ENCODE data around the gene HHAT. TPM values are rescaled to one million over a fixed set of nuclear protein-coding genes. Genes with fewer than 3 reads are reported as not detected.
"Not testable (repeated sequence)": the region's sequence is repeated elsewhere in the genome, so short reads cannot be mapped to it uniquely, and the experiment has no call there.

The HHAT gene
- total RNA-seq, 2 donors from 2014 or later, result 0.58 to 1.3 TPM

- no peaks in the 10 kb centered on the region for H3K9me3 Mint-ChIP-seq
- no peak overlapping the region for H3K27ac Mint-ChIP-seq
- ATAC-seq (replicated peaks), result no peak
- H3K36me3 Mint-ChIP-seq (ENCODE audit: low read depth), result no peaks in the 10 kb centered on the region
- no peaks in the 10 kb centered on the region for H3K4me1 Mint-ChIP-seq
- no peak overlapping the region for H3K4me3 Mint-ChIP-seq
- no peaks in the 10 kb centered on the region for H3K27me3 Mint-ChIP-seq
Observed at GRCh38 chr1:210407887-210408252, 79.2 kb downstream of the HHAT start.

GRCh38 chr1:210412240-210412639, 83.5 kb downstream of the HHAT start:
- no peaks in the 10 kb centered on the region for H3K36me3 Mint-ChIP-seq (ENCODE audit: low read depth)
- H3K4me1 Mint-ChIP-seq, result no peaks in the 10 kb centered on the region
- no peaks in the 10 kb centered on the region for H3K27me3 Mint-ChIP-seq
- no peak for ATAC-seq (replicated peaks)
- no peak overlapping the region for H3K27ac Mint-ChIP-seq
- H3K4me3 Mint-ChIP-seq, result no peak overlapping the region
- no peaks in the 10 kb centered on the region for H3K9me3 Mint-ChIP-seq

DNA sequence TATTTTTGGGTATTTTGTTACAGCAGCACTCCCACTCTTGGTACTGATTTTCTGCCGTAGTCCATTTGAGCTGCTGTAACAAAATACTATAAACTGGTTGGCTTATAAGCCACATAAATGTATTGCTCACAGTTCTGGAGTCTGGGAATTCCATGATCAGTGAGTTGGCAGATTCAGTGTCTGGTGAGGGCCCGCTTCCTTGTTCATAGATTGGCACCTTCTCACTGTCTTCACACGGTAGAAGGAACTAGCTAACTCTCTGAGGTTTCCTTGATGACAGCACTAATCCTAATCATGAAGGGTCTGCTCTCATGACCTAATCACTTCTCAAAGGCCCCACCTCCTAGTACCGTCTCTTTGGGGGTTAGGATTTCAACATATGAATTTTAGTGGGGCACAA, 85.2 kb downstream of the HHAT start:
- no peak overlapping the region for H3K4me3 Mint-ChIP-seq

GRCh38 chr1:210415846-210416448, 87.2 kb downstream of the HHAT start:
- ATAC-seq (replicated peaks), result no peak
- Mint-ChIP-seq H3K4me1 (no peaks in the 10 kb centered on the region), H3K36me3 (ENCODE audit: low read depth) (no peaks in the 10 kb centered on the region), H3K27me3 (no peaks in the 10 kb centered on the region), H3K9me3 (no peaks in the 10 kb centered on the region), H3K27ac (no peak overlapping the region), H3K4me3 (no peak overlapping the region)

More for the DNA sequence above, 85.2 kb downstream of the HHAT start:
- Mint-ChIP-seq H3K27ac (no peak overlapping the region), H3K27me3 (no peaks in the 10 kb centered on the region), H3K9me3 (no peaks in the 10 kb centered on the region), H3K36me3 (ENCODE audit: low read depth) (no peaks in the 10 kb centered on the region), H3K4me1 (no peaks in the 10 kb centered on the region)
- ATAC-seq (replicated peaks), result no peak

DNA sequence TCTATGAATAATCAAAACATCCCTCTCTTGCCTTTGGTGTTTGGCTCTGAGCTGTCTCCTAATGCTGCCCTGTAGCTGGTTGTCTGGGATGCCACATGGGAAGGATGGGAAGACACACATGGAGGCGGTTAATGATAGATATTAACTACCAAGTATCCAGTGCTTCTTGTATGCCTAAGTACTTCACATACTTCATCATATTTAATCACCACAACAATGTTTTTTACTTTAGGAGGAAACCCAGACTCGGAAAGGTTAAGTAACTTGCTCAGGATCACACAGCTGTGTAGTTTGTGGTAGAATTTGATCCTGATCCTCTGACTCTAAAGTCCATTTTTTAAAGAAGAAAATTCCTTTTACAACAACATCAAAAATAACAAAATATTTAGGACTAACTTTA, 88.0 kb downstream of the HHAT start:
- no peaks in the 10 kb centered on the region for H3K27me3 Mint-ChIP-seq
- no peaks in the 10 kb centered on the region for H3K9me3 Mint-ChIP-seq
- no peak for ATAC-seq (replicated peaks)
- no peaks in the 10 kb centered on the region for H3K36me3 Mint-ChIP-seq (ENCODE audit: low read depth)
- no peak overlapping the region for H3K4me3 Mint-ChIP-seq
- H3K4me1 Mint-ChIP-seq, result no peaks in the 10 kb centered on the region
- no peak overlapping the region for H3K27ac Mint-ChIP-seq

GRCh38 chr1:210417881-210418280, 89.2 kb downstream of the HHAT start:
- Mint-ChIP-seq H3K4me1 (no peaks in the 10 kb centered on the region), H3K9me3 (no peaks in the 10 kb centered on the region), H3K27me3 (no peaks in the 10 kb centered on the region), H3K36me3 (ENCODE audit: low read depth) (no peaks in the 10 kb centered on the region), H3K27ac (no peak overlapping the region), H3K4me3 (no peak overlapping the region)
- ATAC-seq (replicated peaks), result no peak

DNA sequence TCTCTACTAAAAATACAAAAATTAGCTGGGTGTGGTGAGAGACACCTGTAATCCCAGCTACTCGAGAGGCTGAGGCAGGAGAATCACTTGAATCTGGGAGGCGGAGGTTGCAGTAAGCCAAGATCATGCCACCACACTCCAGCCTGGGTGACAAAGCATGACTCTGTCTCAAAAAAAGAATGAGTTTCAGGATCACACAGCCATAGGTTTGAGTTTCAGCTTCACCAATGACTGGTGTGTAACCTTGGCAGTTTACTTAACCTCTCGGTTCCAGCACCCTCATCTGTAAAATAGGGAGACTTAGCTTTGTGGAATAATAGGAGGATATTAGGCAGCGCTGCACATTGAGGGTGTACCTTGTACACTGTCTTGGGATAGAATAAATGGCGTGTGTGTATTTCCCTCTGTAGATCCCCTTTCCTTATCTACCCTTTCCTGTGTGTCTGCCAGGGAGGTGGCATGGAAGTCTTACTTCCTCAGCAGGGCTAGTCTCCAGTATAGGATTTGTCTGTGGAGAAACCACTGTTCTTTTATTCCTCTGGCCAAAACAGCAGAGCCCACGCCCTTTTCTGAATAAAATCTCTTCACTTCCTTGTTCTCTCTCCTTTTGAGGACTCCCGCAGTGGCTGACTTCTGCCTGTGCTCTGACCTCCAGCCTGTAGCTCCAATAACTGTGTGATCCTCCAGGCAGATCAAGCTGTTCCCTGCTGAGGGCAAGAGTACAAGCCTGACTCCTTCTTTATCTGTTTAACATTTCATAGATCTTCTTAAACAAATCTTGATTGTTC, 90.4 kb downstream of the HHAT start:
- H3K36me3 Mint-ChIP-seq (ENCODE audit: low read depth), result no peaks in the 10 kb centered on the region
- no peaks in the 10 kb centered on the region for H3K27me3 Mint-ChIP-seq
- H3K9me3 Mint-ChIP-seq, result no peaks in the 10 kb centered on the region
- H3K4me3 Mint-ChIP-seq, result no peak overlapping the region
- ATAC-seq (replicated peaks), result peak; percentile 48
- peak overlapping the region; percentile 6 for H3K27ac Mint-ChIP-seq
- no peaks in the 10 kb centered on the region for H3K4me1 Mint-ChIP-seq

GRCh38 chr1:210426696-210427095, 98.0 kb downstream of the HHAT start:
- not testable (repeated sequence) for H3K4me1 Mint-ChIP-seq; H3K27me3 Mint-ChIP-seq; H3K27ac Mint-ChIP-seq; H3K36me3 Mint-ChIP-seq (ENCODE audit: low read depth); H3K4me3 Mint-ChIP-seq; ATAC-seq (replicated peaks); H3K9me3 Mint-ChIP-seq

- no peak overlapping the region for H3K27ac Mint-ChIP-seq
- H3K36me3 Mint-ChIP-seq (ENCODE audit: low read depth), result no peaks in the 10 kb centered on the region
- no peak overlapping the region for H3K4me3 Mint-ChIP-seq
- no peak for ATAC-seq (replicated peaks)
- H3K4me1 Mint-ChIP-seq, result no peaks in the 10 kb centered on the region
- no peaks in the 10 kb centered on the region for H3K9me3 Mint-ChIP-seq
- no peaks in the 10 kb centered on the region for H3K27me3 Mint-ChIP-seq
Observed at GRCh38 chr1:210428696-210429095, 100.0 kb downstream of the HHAT start.

- Mint-ChIP-seq H3K4me3 (no peak overlapping the region), H3K9me3 (peaks cover 3% of the 10 kb centered on the region), H3K4me1 (no peaks in the 10 kb centered on the region), H3K36me3 (ENCODE audit: low read depth) (no peaks in the 10 kb centered on the region), H3K27me3 (no peaks in the 10 kb centered on the region), H3K27ac (no peak overlapping the region)
- ATAC-seq (replicated peaks), result no peak
Observed at GRCh38 chr1:210434223-210434622, 105.5 kb downstream of the HHAT start.

DNA sequence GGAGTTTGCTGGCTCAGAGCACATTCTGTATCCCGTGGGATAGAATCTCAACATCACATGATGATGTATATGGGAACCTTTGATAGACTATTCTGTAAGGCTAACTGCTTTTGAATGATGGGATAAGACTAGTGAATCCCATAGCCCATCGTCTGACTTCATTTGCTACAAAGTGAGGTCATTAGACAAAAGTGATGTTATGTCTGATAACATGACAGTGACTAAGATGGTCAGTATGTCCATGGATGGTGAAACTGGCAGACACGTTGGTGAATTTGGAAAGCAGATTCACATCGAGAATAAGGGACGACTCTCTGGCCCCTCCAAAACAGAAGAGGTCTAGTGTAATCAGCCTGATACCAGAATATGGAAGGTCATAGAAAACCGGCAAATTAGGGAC, 108.4 kb downstream of the HHAT start:
- no peak for ATAC-seq (replicated peaks)
- H3K4me1 Mint-ChIP-seq, result no peaks in the 10 kb centered on the region
- no peak overlapping the region for H3K4me3 Mint-ChIP-seq
- no peak overlapping the region for H3K27ac Mint-ChIP-seq
- H3K36me3 Mint-ChIP-seq (ENCODE audit: low read depth), result no peaks in the 10 kb centered on the region
- H3K9me3 Mint-ChIP-seq, result peaks cover 3% of the 10 kb centered on the region
- no peaks in the 10 kb centered on the region for H3K27me3 Mint-ChIP-seq

DNA sequence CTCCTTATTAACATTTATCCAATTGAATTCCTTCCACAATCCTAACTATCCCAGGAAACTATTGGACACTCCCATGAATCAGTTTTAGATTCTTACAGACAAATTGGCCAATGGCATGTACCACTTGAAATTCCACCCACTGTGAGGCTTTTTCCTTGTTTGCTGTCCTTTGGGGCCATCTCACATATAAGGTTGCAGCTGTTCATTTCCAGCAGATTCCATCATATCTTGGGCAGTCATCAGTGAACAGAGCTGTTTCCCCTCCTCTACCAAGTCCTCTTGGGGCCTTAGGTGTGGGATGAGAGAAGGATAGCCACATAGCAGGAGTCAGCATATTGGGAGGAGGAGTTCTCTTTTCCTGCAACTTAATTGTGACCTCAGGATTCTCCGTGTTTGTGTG, 109.1 kb downstream of the HHAT start:
- Mint-ChIP-seq H3K4me1 (no peaks in the 10 kb centered on the region), H3K36me3 (ENCODE audit: low read depth) (no peaks in the 10 kb centered on the region), H3K9me3 (peaks cover 3% of the 10 kb centered on the region), H3K27ac (no peak overlapping the region), H3K27me3 (no peaks in the 10 kb centered on the region), H3K4me3 (no peak overlapping the region)
- no peak for ATAC-seq (replicated peaks)

DNA sequence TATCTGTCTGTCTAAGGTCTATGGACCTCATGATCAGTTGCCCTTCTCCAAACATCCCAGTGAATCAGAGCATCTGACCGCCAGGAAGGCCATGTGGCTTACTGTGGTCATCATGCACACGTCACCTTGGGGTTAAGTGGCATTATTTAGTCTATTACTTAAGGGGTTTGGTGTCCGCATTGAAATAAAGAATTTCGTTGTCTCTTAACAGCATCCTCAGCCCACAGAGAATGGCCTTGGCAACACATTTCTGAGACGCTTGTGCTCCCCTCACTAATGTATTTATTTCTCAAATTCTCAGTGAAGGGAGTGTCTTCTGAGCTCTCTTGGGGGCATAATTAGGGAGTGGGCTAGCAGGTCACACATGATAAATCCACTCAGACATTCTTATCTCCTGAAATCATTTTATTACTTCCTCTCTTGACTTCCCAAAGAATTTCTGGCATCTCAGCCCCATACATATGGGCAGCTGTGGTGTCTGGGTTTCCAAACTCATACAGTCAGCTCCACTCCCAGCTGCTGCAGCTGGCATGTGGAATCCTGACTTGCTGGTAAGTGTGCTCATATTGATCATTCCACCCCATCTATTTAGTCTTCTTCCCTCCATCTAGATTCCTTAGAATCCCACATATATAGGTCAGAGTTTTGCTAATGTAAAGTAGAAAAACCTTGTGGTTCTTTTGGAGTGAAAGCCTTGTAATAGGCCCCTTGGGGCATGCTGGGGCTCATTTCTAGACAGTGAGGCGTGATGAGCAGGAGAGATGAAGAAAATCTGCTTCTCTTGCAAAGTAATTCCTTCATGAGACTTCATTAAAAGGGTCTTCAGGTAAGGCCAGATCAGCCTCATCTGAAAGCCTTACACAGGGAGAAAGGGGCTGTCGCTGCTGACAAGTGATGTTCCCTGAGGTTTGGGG, 110.5 kb downstream of the HHAT start:
- no peak for ATAC-seq (replicated peaks)
- Mint-ChIP-seq H3K36me3 (ENCODE audit: low read depth) (no peaks in the 10 kb centered on the region), H3K9me3 (peaks cover 3% of the 10 kb centered on the region), H3K4me3 (no peak overlapping the region), H3K27ac (no peak overlapping the region), H3K4me1 (no peaks in the 10 kb centered on the region), H3K27me3 (no peaks in the 10 kb centered on the region)

DNA sequence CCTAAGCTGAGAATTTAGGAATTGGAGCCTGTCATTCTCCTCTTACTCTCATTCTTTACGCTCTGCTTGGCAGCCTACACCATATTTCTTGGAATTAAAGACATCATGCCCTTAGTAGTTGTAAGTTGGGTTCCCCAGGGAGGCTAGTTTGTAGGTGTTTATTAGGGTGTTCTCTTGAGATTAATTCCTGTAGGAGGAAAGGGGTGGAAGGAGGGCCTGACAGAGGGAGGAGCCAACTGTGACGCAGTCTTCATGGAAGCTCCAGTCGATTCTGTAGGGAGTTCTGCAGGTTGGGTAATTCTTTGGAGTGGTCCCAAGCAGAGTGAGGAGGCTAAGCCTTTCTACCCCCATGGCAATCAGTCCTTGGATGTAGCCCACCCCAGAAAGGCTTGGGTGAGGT, 111.4 kb downstream of the HHAT start:
- no peak overlapping the region for H3K27ac Mint-ChIP-seq
- H3K9me3 Mint-ChIP-seq, result peaks cover 3% of the 10 kb centered on the region
- no peaks in the 10 kb centered on the region for H3K36me3 Mint-ChIP-seq (ENCODE audit: low read depth)
- no peaks in the 10 kb centered on the region for H3K27me3 Mint-ChIP-seq
- H3K4me1 Mint-ChIP-seq, result no peaks in the 10 kb centered on the region
- ATAC-seq (replicated peaks), result no peak
- no peak overlapping the region for H3K4me3 Mint-ChIP-seq

GRCh38 chr1:210441028-210441427, 112.3 kb downstream of the HHAT start:
- H3K4me1 Mint-ChIP-seq, result peaks cover 4% of the 10 kb centered on the region
- no peak for ATAC-seq (replicated peaks)
- no peak overlapping the region for H3K27ac Mint-ChIP-seq
- H3K27me3 Mint-ChIP-seq, result no peaks in the 10 kb centered on the region
- H3K4me3 Mint-ChIP-seq, result no peak overlapping the region
- H3K36me3 Mint-ChIP-seq (ENCODE audit: low read depth), result no peaks in the 10 kb centered on the region
- H3K9me3 Mint-ChIP-seq, result peaks cover 3% of the 10 kb centered on the region
